ENCODE results near the gene CBARP.

- TF ChIP-seq POLR2AphosphoS5 (IDR thresholded peaks at IDR 0.05; ENCODE audit: borderline replicate concordance, low read depth, low read length) (no peak), EZH2 (IDR thresholded peaks at IDR 0.05) (no peak), FOXP2 (optimal IDR thresholded peaks at IDR 0.05; ENCODE audit: control extremely low read depth, extremely low read length, insufficient read depth) (no peak)
Measured at GRCh38 chr19:1259876-1260748, 22.3 kb upstream of the CBARP start.
